Panc1 (cell line): ENCODE results near the gene NARS2. TPM values are rescaled to one million over a fixed set of nuclear protein-coding genes. Genes with fewer than 3 reads are reported as not detected.

ENCODE experiments used
- ATAC-seq: fragments of 200-7000 bp; cut with Tn5 transposase; 2 replicates; pipeline ENCODE4 v1.9.1; 2020; ENCODE audit warnings: mild to moderate bottlenecking, moderate library complexity
- BruUV-seq: library from RNA; stranded (reverse); fragments of 400-500 nt; replicated peaks from 2 replicates; lab custom pipeline; 2021; lab: Mats Ljungman, UMichigan
- CTCF ChIA-PET: fragments of 300-600 bp; sonication (Branson Sonifier 250); formaldehyde crosslinking; loops from one replicate; lab custom pipeline; 2022; ENCODE audit warnings: antibody characterized with exemption; lab: Charles Lee
- POLR2A ChIA-PET: fragments of 300-600 bp; sonication (Branson Sonifier 250); formaldehyde crosslinking; loops from one replicate; lab custom pipeline; 2022; ENCODE audit warnings: antibody characterized with exemption; lab: Charles Lee
- DNase-seq: peaks from one replicate; pipeline ENCODE4 v3.0.0-alpha.2; 2010; ENCODE audit warnings: low read depth, low spot score
- H3K27ac ChIP-seq: 2 replicates; pipeline ENCODE4 v1.5.1; 2011; ENCODE audit warnings: mild to moderate bottlenecking, low read length, inconsistent platforms
- H3K27me3 ChIP-seq: fragments of 200-500 bp; sonication (Bioruptor generic); 2 replicates; pipeline ENCODE4 v1.6.0; 2014; ENCODE audit warnings: low read length, inconsistent platforms; ENCODE audit not compliant: control insufficient read depth, insufficient read depth
- H3K36me3 ChIP-seq: fragments of 200-500 bp; sonication (Bioruptor generic); 2 replicates; pipeline ENCODE4 v1.5.1; 2014; ENCODE audit warnings: inconsistent platforms, mild to moderate bottlenecking, low read length, moderate library complexity; ENCODE audit not compliant: control insufficient read depth, insufficient read depth
- H3K4me1 ChIP-seq: 2 replicates; pipeline ENCODE4 v1.5.1; 2011; ENCODE audit warnings: inconsistent platforms, mild to moderate bottlenecking, low read length, moderate library complexity; ENCODE audit not compliant: control insufficient read depth, insufficient read depth
- H3K4me3 ChIP-seq, 2 experiments: 2 replicates each; pipeline ENCODE4 v1.5.1; 2011 to 2012; ENCODE audit warnings: low read depth in 2 of 2, low read length in 2 of 2, mild to moderate bottlenecking in 2 of 2, inconsistent platforms in 1 of 2, moderate library complexity in 1 of 2
- H3K9me3 ChIP-seq: fragments of 200-500 bp; sonication (Bioruptor generic); 2 replicates; pipeline ENCODE4 v1.5.1; 2014; ENCODE audit warnings: low read depth, mild to moderate bottlenecking, inconsistent platforms, low read length, moderate library complexity; ENCODE audit not compliant: control insufficient read depth, insufficient read depth
- CTCF ChIP-seq: fragments of 450-650 bp; IDR thresholded peaks from 2 replicates; pipeline ENCODE4 v1.5.1; 2017; ENCODE audit warnings: mild to moderate bottlenecking
- POLR2AphosphoS5 ChIP-seq: IDR thresholded peaks from 2 replicates; pipeline ENCODE4 v1.6.1; 2012; ENCODE audit warnings: mild to moderate bottlenecking, low read depth, low read length, moderate library complexity
- SIN3A ChIP-seq: IDR thresholded peaks from 2 replicates; pipeline ENCODE4 v1.6.1; 2012; ENCODE audit warnings: low read depth, mild to moderate bottlenecking, low read length, moderate library complexity, borderline replicate concordance; ENCODE audit not compliant: insufficient read depth
- TCF7L2 ChIP-seq: IDR thresholded peaks from 2 replicates; pipeline ENCODE4 v1.6.1; 2011; ENCODE audit warnings: mild to moderate bottlenecking, low read depth, low read length, inconsistent platforms
- in situ Hi-C: cut with HindIII; loops from 2 replicates; pipeline ENCODE4 v1.10.0; 2016; ENCODE audit warnings: low sequenced_read_pairs, low pct_unique_long_range_greater_than_20kb
- intact Hi-C: fragments of 100-400 bp; cut with micrococcal nuclease; formaldehyde crosslinking; loops from one replicate; pipeline ENCODE4 v1.10.0; 2022; ENCODE audit not compliant: unreplicated experiment
- total RNA-seq: library from RNA; stranded (reverse); gene quantifications from one replicate; pipeline ENCODE4 v1.2.1, GENCODE V29; 2021; ENCODE audit not compliant: unreplicated experiment
- TF ChIP-seq, protein P1 (sequence below), 2 experiments: IDR thresholded peaks; 2 replicates each; pipeline ENCODE4 v1.6.1; 2011 to 2012; ENCODE audit warnings: low read depth in 2 of 2, control low read depth in 1 of 2, low read length in 1 of 2, mild to moderate bottlenecking in 1 of 2, moderate library complexity in 1 of 2; ENCODE audit not compliant: insufficient read depth in 1 of 2

The NARS2 gene
- total RNA-seq, 1 experiment from 2014 or later = 29.8 TPM

DNA sequence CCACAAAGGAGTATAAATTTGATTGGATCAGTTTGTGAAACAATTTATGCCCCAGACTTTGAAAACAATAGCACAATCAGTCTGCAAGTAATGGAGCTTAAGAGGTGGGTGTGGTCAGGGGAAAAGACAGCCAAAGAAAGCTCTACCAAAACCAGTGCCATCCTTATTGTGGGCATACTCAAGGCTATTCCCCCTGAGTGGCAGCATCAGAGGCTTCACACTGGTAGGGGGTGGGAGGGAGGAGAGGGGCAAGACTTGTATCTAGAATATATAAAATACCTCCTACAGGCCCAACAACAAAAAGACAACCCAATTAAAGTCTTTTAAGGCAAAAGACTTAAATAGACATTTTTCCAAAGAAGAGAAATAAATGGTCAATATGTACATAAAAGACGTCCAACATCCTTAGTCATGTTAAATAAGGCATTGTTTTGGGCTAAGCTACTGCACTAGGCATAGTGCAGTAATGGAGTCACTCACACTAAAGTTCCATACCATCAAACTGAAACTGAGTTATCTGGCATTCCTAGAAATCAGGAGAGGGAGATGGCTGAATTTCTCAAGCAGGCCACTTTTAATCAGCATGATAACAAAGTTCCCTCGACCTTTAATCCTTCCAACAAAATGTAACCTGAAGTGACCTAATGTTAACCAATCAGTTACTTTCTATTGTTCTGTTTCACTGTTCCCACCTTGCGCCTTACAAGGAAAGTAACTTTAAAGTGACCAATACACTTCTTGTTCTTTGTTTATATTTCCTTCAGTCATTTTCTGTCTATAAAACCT, 24.8 kb downstream of the NARS2 start:
- CTCF ChIA-PET = interaction anchor here (1.0 kb wide), 1 partner anchor 322 kb away, joined by 9 read pairs; no protein-coding TSS in a partner anchor
- no peaks in the 10 kb centered on the region for H3K4me1 ChIP-seq
- intact Hi-C loops = no loop called here
- no peaks in the 10 kb centered on the region for H3K36me3 ChIP-seq
- BruUV-seq = no TSS peak
- in situ Hi-C loops = no loop called here
- H3K4me3 ChIP-seq = no peak overlapping the region
- H3K27me3 ChIP-seq = no peaks in the 10 kb centered on the region
- no peaks in the 10 kb centered on the region for H3K9me3 ChIP-seq
- POLR2A ChIA-PET = no interaction called here
- DNase-seq (no peak), ATAC-seq (no peak)
- no peak overlapping the region for H3K27ac ChIP-seq
- TF ChIP-seq SIN3A (no peak), TCF7L2 (no peak), POLR2AphosphoS5 (no peak), CTCF (no peak)
- TF ChIP-seq, protein P1, sequence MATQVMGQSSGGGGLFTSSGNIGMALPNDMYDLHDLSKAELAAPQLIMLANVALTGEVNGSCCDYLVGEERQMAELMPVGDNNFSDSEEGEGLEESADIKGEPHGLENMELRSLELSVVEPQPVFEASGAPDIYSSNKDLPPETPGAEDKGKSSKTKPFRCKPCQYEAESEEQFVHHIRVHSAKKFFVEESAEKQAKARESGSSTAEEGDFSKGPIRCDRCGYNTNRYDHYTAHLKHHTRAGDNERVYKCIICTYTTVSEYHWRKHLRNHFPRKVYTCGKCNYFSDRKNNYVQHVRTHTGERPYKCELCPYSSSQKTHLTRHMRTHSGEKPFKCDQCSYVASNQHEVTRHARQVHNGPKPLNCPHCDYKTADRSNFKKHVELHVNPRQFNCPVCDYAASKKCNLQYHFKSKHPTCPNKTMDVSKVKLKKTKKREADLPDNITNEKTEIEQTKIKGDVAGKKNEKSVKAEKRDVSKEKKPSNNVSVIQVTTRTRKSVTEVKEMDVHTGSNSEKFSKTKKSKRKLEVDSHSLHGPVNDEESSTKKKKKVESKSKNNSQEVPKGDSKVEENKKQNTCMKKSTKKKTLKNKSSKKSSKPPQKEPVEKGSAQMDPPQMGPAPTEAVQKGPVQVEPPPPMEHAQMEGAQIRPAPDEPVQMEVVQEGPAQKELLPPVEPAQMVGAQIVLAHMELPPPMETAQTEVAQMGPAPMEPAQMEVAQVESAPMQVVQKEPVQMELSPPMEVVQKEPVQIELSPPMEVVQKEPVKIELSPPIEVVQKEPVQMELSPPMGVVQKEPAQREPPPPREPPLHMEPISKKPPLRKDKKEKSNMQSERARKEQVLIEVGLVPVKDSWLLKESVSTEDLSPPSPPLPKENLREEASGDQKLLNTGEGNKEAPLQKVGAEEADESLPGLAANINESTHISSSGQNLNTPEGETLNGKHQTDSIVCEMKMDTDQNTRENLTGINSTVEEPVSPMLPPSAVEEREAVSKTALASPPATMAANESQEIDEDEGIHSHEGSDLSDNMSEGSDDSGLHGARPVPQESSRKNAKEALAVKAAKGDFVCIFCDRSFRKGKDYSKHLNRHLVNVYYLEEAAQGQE (IDR thresholded peaks at IDR 0.05; ENCODE audit: insufficient read depth in 1 of 2, low read depth in 2 of 2, low read length in 1 of 2) = no peak

- BruUV-seq = no TSS peak
- TF ChIP-seq CTCF (no peak), TCF7L2 (no peak), POLR2AphosphoS5 (no peak), SIN3A (no peak)
- TF ChIP-seq, protein P1 (IDR thresholded peaks at IDR 0.05; ENCODE audit: insufficient read depth in 1 of 2, low read depth in 2 of 2, low read length in 1 of 2) = no peak
- no peaks in the 10 kb centered on the region for H3K9me3 ChIP-seq
- H3K27ac ChIP-seq = no peak overlapping the region
- ChIA-PET CTCF (interaction anchor here (1.0 kb wide), 1 partner anchor 321 kb away, joined by 9 read pairs; no protein-coding TSS in a partner anchor), POLR2A (no interaction called here)
- no peaks in the 10 kb centered on the region for H3K27me3 ChIP-seq
- H3K4me1 ChIP-seq = no peaks in the 10 kb centered on the region
- H3K4me3 ChIP-seq = no peak overlapping the region
- ATAC-seq = no peak
- H3K36me3 ChIP-seq = no peaks in the 10 kb centered on the region
- in situ Hi-C loops (no loop called here), intact Hi-C loops (no loop called here)
- DNase-seq = no peak
Observed at GRCh38 chr11:78548911-78549590, 25.6 kb downstream of the NARS2 start.
